C4-2B (cell line): ENCODE measurements around the gene SNTB2.

ENCODE experiments used
- H3K27ac ChIP-seq: fragments of 450-650 bp; 2 replicates; pipeline ENCODE4 v1.5.1; 2017
- CTCF ChIP-seq: fragments of 450-650 bp; conservative IDR thresholded peaks from 2 replicates; pipeline ENCODE4 v1.5.1; 2017; ENCODE audit warnings: mild to moderate bottlenecking
- ZFX ChIP-seq: fragments of 450-650 bp; IDR thresholded peaks from 2 replicates; pipeline ENCODE4 v1.6.1; 2017

Gene SNTB2

GRCh38 chr16:69318911-69319289 is 131.9 kb downstream of the SNTB2 start:
- TF ChIP-seq CTCF (no peak), ZFX (no peak)
- H3K27ac ChIP-seq: no peak overlapping the region

GRCh38 chr16:69319381-69319780 is 132.4 kb downstream of the SNTB2 start:
- no peak for TF ChIP-seq ZFX
- no peak for TF ChIP-seq CTCF
- H3K27ac ChIP-seq: no peak overlapping the region

GRCh38 chr16:69319826-69320739 is 133.1 kb downstream of the SNTB2 start:
- no peak overlapping the region for H3K27ac ChIP-seq
- TF ChIP-seq CTCF (no peak), ZFX (no peak)

- no peak overlapping the region for H3K27ac ChIP-seq
- TF ChIP-seq CTCF: no peak
- no peak for TF ChIP-seq ZFX
Measured at GRCh38 chr16:69320740-69321073, 133.7 kb downstream of the SNTB2 start.

- TF ChIP-seq CTCF (no peak), ZFX (no peak)
- no peak overlapping the region for H3K27ac ChIP-seq
Measured at GRCh38 chr16:69321080-69321479, 134.1 kb downstream of the SNTB2 start.

GRCh38 chr16:69322343-69322742 is 135.4 kb downstream of the SNTB2 start:
- no peak overlapping the region for H3K27ac ChIP-seq
- no peak for TF ChIP-seq ZFX
- TF ChIP-seq CTCF: no peak

GRCh38 chr16:69323415-69323814 is 136.5 kb downstream of the SNTB2 start:
- H3K27ac ChIP-seq: no peak overlapping the region
- no peak for TF ChIP-seq ZFX
- no peak for TF ChIP-seq CTCF
